ENCODE results near the gene TAOK3.

The TAOK3 gene

DNA sequence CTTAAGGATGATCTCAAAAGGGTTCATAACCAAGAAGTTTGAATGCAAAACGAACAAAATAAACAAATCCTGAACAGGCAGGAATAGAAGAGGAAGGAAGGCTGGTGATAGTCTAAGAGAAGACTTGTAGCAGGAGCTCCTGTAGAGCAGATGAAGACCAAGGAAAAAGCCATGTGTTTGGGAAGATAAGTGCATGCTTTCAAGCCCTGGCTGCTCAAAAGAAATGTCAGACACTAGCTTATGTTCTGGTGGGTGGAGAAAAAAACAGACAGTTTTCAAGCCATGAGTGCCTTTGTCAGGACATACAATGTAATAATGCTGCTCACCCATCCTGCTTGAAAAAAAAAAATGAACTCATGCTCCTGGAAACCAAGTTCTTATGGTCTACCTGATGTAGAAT, 27.4 kb downstream of the TAOK3 start:
- H3K4me1 ChIP-seq (ENCODE audit: control insufficient read depth, insufficient read depth, low read length, poor library complexity, severe bottlenecking): no peaks in the 10 kb centered on the region
- no peak for DNase-seq
- H3K9me3 ChIP-seq (ENCODE audit: control insufficient read depth, low read length): no peaks in the 10 kb centered on the region
- H3K4me3 ChIP-seq (ENCODE audit: insufficient read depth, low read depth, low read length, poor library complexity, severe bottlenecking): no peak overlapping the region
- H3K27me3 ChIP-seq (replicated peaks; ENCODE audit: control insufficient read depth, insufficient read depth, low read length, poor library complexity, severe bottlenecking): no peaks in the 10 kb centered on the region
- no peak overlapping the region for H3K27ac ChIP-seq (ENCODE audit: insufficient read depth, low read length, poor library complexity, severe bottlenecking)
- H3K36me3 ChIP-seq (ENCODE audit: control insufficient read depth, insufficient read depth, low read length): no peaks in the 10 kb centered on the region

DNA sequence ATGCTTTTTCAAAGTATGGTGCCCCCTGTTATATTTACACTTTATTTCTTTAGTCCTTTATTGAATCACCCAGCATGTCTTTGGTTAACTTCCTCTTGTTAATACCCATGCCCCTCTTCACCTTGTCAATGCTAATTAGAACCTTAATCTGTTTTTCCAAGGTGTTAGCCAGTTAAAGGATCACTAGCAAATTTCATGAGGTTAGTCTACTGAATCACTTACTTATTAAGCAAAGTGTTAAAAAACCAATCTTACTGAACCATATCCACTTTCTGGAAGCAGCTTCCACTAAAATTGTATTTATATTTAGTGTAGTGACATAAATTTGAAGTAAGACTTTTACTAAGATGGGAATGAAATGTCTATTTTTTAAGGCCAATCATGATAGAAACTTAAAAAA, 27.9 kb downstream of the TAOK3 start:
- Histone ChIP-seq H3K27me3 (replicated peaks; ENCODE audit: control insufficient read depth, insufficient read depth, low read length, poor library complexity, severe bottlenecking) (no peaks in the 10 kb centered on the region), H3K36me3 (ENCODE audit: control insufficient read depth, insufficient read depth, low read length) (no peaks in the 10 kb centered on the region), H3K27ac (ENCODE audit: insufficient read depth, low read length, poor library complexity, severe bottlenecking) (no peak overlapping the region), H3K4me3 (ENCODE audit: insufficient read depth, low read depth, low read length, poor library complexity, severe bottlenecking) (no peak overlapping the region), H3K9me3 (ENCODE audit: control insufficient read depth, low read length) (no peaks in the 10 kb centered on the region), H3K4me1 (ENCODE audit: control insufficient read depth, insufficient read depth, low read length, poor library complexity, severe bottlenecking) (no peaks in the 10 kb centered on the region)
- no peak for DNase-seq

DNA sequence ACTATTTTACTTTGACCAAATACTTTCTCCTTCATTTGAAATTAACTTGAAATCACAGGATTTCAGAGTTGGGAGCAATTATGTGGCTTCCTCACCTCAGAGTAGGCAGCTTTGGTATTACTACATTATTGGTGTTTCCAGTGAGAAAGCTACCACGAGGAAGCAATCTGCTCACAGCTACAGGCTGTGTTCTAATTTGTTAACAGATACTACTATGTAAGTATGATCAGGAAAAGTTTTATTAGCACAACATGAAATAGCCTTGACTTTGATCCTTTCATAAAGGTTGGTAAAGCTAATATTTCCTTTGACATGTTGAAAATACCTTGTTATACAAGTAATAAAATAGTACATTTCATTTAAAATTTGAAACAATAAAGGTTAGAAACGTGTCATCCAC, 30.6 kb downstream of the TAOK3 start:
- no peaks in the 10 kb centered on the region for H3K27me3 ChIP-seq (replicated peaks; ENCODE audit: control insufficient read depth, insufficient read depth, low read length, poor library complexity, severe bottlenecking)
- no peaks in the 10 kb centered on the region for H3K4me1 ChIP-seq (ENCODE audit: control insufficient read depth, insufficient read depth, low read length, poor library complexity, severe bottlenecking)
- H3K36me3 ChIP-seq (ENCODE audit: control insufficient read depth, insufficient read depth, low read length): no peaks in the 10 kb centered on the region
- no peak for DNase-seq
- no peaks in the 10 kb centered on the region for H3K9me3 ChIP-seq (ENCODE audit: control insufficient read depth, low read length)
- H3K4me3 ChIP-seq (ENCODE audit: insufficient read depth, low read depth, low read length, poor library complexity, severe bottlenecking): no peak overlapping the region
- H3K27ac ChIP-seq (ENCODE audit: insufficient read depth, low read length, poor library complexity, severe bottlenecking): no peak overlapping the region

GRCh38 chr12:118337194-118337838, 35.4 kb downstream of the TAOK3 start:
- no peaks in the 10 kb centered on the region for H3K9me3 ChIP-seq (ENCODE audit: control insufficient read depth, low read length)
- no peaks in the 10 kb centered on the region for H3K36me3 ChIP-seq (ENCODE audit: control insufficient read depth, insufficient read depth, low read length)
- no peaks in the 10 kb centered on the region for H3K4me1 ChIP-seq (ENCODE audit: control insufficient read depth, insufficient read depth, low read length, poor library complexity, severe bottlenecking)
- DNase-seq: no peak
- no peak overlapping the region for H3K4me3 ChIP-seq (ENCODE audit: insufficient read depth, low read depth, low read length, poor library complexity, severe bottlenecking)
- H3K27ac ChIP-seq (ENCODE audit: insufficient read depth, low read length, poor library complexity, severe bottlenecking): no peak overlapping the region
- no peaks in the 10 kb centered on the region for H3K27me3 ChIP-seq (replicated peaks; ENCODE audit: control insufficient read depth, insufficient read depth, low read length, poor library complexity, severe bottlenecking)

GRCh38 chr12:118336123-118336522, 36.6 kb downstream of the TAOK3 start:
- DNase-seq: no peak
- no peaks in the 10 kb centered on the region for H3K27me3 ChIP-seq (replicated peaks; ENCODE audit: control insufficient read depth, insufficient read depth, low read length, poor library complexity, severe bottlenecking)
- no peaks in the 10 kb centered on the region for H3K4me1 ChIP-seq (ENCODE audit: control insufficient read depth, insufficient read depth, low read length, poor library complexity, severe bottlenecking)
- H3K4me3 ChIP-seq (ENCODE audit: insufficient read depth, low read depth, low read length, poor library complexity, severe bottlenecking): no peak overlapping the region
- no peaks in the 10 kb centered on the region for H3K36me3 ChIP-seq (ENCODE audit: control insufficient read depth, insufficient read depth, low read length)
- no peaks in the 10 kb centered on the region for H3K9me3 ChIP-seq (ENCODE audit: control insufficient read depth, low read length)
- H3K27ac ChIP-seq (ENCODE audit: insufficient read depth, low read length, poor library complexity, severe bottlenecking): no peak overlapping the region

DNA sequence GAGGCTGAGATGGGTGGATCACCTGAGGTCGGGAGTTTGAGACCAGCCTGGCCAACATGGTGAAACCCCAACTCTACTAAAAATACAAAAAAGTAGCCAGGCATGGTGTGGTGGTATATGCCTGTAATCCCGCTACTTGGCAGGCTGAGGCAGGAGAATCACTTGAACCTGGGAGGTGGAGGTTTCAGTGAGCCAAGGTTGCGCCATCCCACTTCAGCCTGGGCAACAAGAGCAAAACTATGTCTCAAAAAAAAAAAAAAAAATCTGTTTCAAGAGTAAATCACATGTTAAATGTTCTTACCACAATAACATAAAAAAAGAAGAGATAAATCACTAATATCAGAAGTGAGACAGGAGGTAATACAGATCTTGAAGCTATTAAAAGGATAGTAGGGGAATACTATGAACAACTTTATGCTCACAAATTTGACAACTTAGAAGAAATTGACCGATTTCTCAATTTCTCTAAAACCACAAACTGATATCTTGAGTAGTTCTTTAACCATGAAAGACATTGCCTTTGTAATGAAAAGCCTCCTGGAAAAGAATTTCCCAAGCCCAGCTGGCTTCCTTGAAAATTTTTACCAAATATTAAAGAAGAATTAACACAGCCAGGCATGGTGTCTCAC, 37.7 kb downstream of the TAOK3 start:
- no peaks in the 10 kb centered on the region for H3K4me1 ChIP-seq (ENCODE audit: control insufficient read depth, insufficient read depth, low read length, poor library complexity, severe bottlenecking)
- H3K27me3 ChIP-seq (replicated peaks; ENCODE audit: control insufficient read depth, insufficient read depth, low read length, poor library complexity, severe bottlenecking): no peaks in the 10 kb centered on the region
- H3K27ac ChIP-seq (ENCODE audit: insufficient read depth, low read length, poor library complexity, severe bottlenecking): no peak overlapping the region
- H3K9me3 ChIP-seq (ENCODE audit: control insufficient read depth, low read length): no peaks in the 10 kb centered on the region
- no peak overlapping the region for H3K4me3 ChIP-seq (ENCODE audit: insufficient read depth, low read depth, low read length, poor library complexity, severe bottlenecking)
- no peaks in the 10 kb centered on the region for H3K36me3 ChIP-seq (ENCODE audit: control insufficient read depth, insufficient read depth, low read length)
- no peak for DNase-seq

DNA sequence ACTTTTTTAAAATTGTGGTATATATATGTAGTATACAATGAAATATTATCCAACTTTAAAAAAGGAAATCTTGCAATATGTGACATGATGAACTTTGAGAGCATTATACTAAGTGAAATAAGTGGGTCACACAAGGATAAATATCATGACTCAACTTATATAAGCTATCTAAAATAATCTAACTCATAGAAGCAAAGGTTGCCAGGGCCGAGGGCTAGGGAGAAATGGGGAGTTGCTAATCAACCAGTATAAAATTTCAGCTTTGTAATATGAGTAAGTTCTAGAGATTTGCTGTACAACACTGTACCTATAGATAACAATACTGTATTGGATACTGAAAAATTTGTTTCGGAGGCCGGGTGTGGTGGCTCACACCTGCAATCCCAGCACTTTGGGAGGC, 38.5 kb downstream of the TAOK3 start:
- DNase-seq: no peak
- Histone ChIP-seq H3K27me3 (replicated peaks; ENCODE audit: control insufficient read depth, insufficient read depth, low read length, poor library complexity, severe bottlenecking) (no peaks in the 10 kb centered on the region), H3K27ac (ENCODE audit: insufficient read depth, low read length, poor library complexity, severe bottlenecking) (no peak overlapping the region), H3K4me3 (ENCODE audit: insufficient read depth, low read depth, low read length, poor library complexity, severe bottlenecking) (no peak overlapping the region), H3K36me3 (ENCODE audit: control insufficient read depth, insufficient read depth, low read length) (no peaks in the 10 kb centered on the region), H3K4me1 (ENCODE audit: control insufficient read depth, insufficient read depth, low read length, poor library complexity, severe bottlenecking) (no peaks in the 10 kb centered on the region), H3K9me3 (ENCODE audit: control insufficient read depth, low read length) (no peaks in the 10 kb centered on the region)

GRCh38 chr12:118332511-118332910, 40.2 kb downstream of the TAOK3 start:
- Histone ChIP-seq H3K9me3 (ENCODE audit: control insufficient read depth, low read length) (no peaks in the 10 kb centered on the region), H3K4me3 (ENCODE audit: insufficient read depth, low read depth, low read length, poor library complexity, severe bottlenecking) (no peak overlapping the region), H3K4me1 (ENCODE audit: control insufficient read depth, insufficient read depth, low read length, poor library complexity, severe bottlenecking) (no peaks in the 10 kb centered on the region), H3K27me3 (replicated peaks; ENCODE audit: control insufficient read depth, insufficient read depth, low read length, poor library complexity, severe bottlenecking) (no peaks in the 10 kb centered on the region), H3K27ac (ENCODE audit: insufficient read depth, low read length, poor library complexity, severe bottlenecking) (no peak overlapping the region), H3K36me3 (ENCODE audit: control insufficient read depth, insufficient read depth, low read length) (no peaks in the 10 kb centered on the region)
- DNase-seq: no peak

- Histone ChIP-seq H3K9me3 (ENCODE audit: control insufficient read depth, low read length) (no peaks in the 10 kb centered on the region), H3K27ac (ENCODE audit: insufficient read depth, low read length, poor library complexity, severe bottlenecking) (no peak overlapping the region)
- DNase-seq: no peak
These were observed 42.2 kb downstream of the TAOK3 start for GRCh38 chr12:118330421-118331018.

DNA sequence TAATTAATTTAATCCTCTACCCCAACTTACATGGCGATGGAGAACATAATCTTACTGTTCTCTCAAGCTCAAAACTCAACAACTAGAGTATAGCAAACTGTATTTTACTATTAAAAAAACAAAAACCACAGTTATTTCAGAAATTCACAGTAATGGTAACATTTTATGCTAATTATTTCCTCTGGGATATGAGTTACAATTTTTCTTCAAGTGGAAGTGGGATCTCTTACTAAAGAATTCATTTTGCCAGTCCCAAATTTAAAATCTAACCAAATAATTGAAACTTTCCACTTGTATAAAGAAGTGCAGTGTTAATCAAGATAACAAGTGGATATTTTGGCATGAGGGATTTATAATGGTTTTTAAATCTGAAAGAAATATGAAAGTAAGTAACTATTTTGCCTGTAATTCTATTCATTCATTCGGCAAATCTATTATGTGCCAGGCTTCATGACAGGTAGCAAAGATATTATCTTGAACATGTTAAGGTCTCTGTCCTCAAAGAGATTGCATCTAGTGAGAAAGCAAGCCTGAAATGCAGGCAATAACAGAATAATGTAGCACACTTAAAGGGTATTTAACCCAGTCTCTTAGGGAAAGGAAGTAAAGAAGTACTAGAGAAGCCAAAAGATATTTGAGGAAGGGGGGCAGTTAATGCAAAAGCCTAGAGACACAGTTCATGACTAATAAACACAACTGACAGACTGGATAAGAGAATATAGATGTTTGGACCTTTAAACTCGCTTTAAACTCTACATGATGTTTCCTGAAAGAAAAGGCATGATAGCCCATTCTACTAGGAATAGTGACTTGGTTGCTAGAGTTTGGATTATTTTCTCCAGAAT, 44.0 kb downstream of the TAOK3 start:
- no peak for DNase-seq

More at GRCh38 chr12:118330421-118331018, 42.2 kb downstream of the TAOK3 start:
- H3K27me3 ChIP-seq (replicated peaks; ENCODE audit: control insufficient read depth, insufficient read depth, low read length, poor library complexity, severe bottlenecking): no peaks in the 10 kb centered on the region
- H3K4me3 ChIP-seq (ENCODE audit: insufficient read depth, low read depth, low read length, poor library complexity, severe bottlenecking): no peak overlapping the region
- no peaks in the 10 kb centered on the region for H3K36me3 ChIP-seq (ENCODE audit: control insufficient read depth, insufficient read depth, low read length)
- no peaks in the 10 kb centered on the region for H3K4me1 ChIP-seq (ENCODE audit: control insufficient read depth, insufficient read depth, low read length, poor library complexity, severe bottlenecking)

More for the DNA sequence above, 44.0 kb downstream of the TAOK3 start:
- Histone ChIP-seq H3K4me1 (ENCODE audit: control insufficient read depth, insufficient read depth, low read length, poor library complexity, severe bottlenecking) (no peaks in the 10 kb centered on the region), H3K27me3 (replicated peaks; ENCODE audit: control insufficient read depth, insufficient read depth, low read length, poor library complexity, severe bottlenecking) (no peaks in the 10 kb centered on the region), H3K4me3 (ENCODE audit: insufficient read depth, low read depth, low read length, poor library complexity, severe bottlenecking) (no peak overlapping the region), H3K27ac (ENCODE audit: insufficient read depth, low read length, poor library complexity, severe bottlenecking) (no peak overlapping the region), H3K36me3 (ENCODE audit: control insufficient read depth, insufficient read depth, low read length) (no peaks in the 10 kb centered on the region), H3K9me3 (ENCODE audit: control insufficient read depth, low read length) (no peaks in the 10 kb centered on the region)

Data from effector memory CD4-positive, alpha-beta T cell (primary cell).